Forelimb muscle (tissue), 1 donor: ENCODE results near the gene CBFA2T2. TPM values are rescaled to one million over a fixed set of nuclear protein-coding genes. Genes with fewer than 3 reads are reported as not detected.
"Not testable (repeated sequence)": the region's sequence is repeated elsewhere in the genome, so short reads cannot be mapped to it uniquely, and the experiment has no call there.

ENCODE experiments used
- DNase-seq: peaks from one replicate; pipeline ENCODE4 v3.0.0-alpha.2; 2013; ENCODE audit warnings: low read depth
- polyA plus RNA-seq: library from polyadenylated mRNA; unstranded; fragments of 120-200 nt; gene quantifications from one replicate; pipeline ENCODE4 v1.2.1, GENCODE V29; 2013; ENCODE audit not compliant: insufficient read length

The CBFA2T2 gene
- 17.5 TPM for polyA plus RNA-seq

- DNase-seq = no peak
These were observed at the start of gene CBFA2T2 for GRCh38 chr20:33490023-33490933. Gene CBFA2T2, plus strand, starts transcription at chr20:33490096. Its CDS starts 172 bp downstream, at chr20:33490268.

- not testable (repeated sequence) for DNase-seq
These were observed 49.3 kb upstream of the CBFA2T2 start for GRCh38 chr20:33440562-33440961.

- no peak for DNase-seq
These were observed 48.5 kb upstream of the CBFA2T2 start for GRCh38 chr20:33441142-33441955.

- DNase-seq = no peak
These were observed 47.5 kb upstream of the CBFA2T2 start for GRCh38 chr20:33442136-33443005.

- DNase-seq = no peak
These were observed 46.8 kb upstream of the CBFA2T2 start for GRCh38 chr20:33443006-33443511.

GRCh38 chr20:33443512-33444239, 46.2 kb upstream of the CBFA2T2 start, which contains the start of gene SNTA1:
Gene SNTA1, minus strand, starts transcription at chr20:33443763. Its CDS starts 143 bp downstream, at chr20:33443620.
- DNase-seq = no peak

- no peak for DNase-seq
These were observed 44.9 kb upstream of the CBFA2T2 start for GRCh38 chr20:33444797-33445560.

GRCh38 chr20:33445881-33446625, 43.8 kb upstream of the CBFA2T2 start:
- no peak for DNase-seq

- DNase-seq = no peak
These were observed 39.0 kb upstream of the CBFA2T2 start for GRCh38 chr20:33450867-33451266.

GRCh38 chr20:33456916-33457642, 32.8 kb upstream of the CBFA2T2 start:
- peak; percentile 34 for DNase-seq

- DNase-seq = no peak
These were observed 30.3 kb upstream of the CBFA2T2 start for GRCh38 chr20:33459599-33459998.

GRCh38 chr20:33460711-33461110, 29.2 kb upstream of the CBFA2T2 start:
- DNase-seq = no peak

- DNase-seq = no peak
These were observed 26.4 kb upstream of the CBFA2T2 start for GRCh38 chr20:33463332-33464101.

GRCh38 chr20:33464759-33465158, 25.1 kb upstream of the CBFA2T2 start:
- DNase-seq = not testable (repeated sequence)

- DNase-seq = no peak
These were observed 24.2 kb upstream of the CBFA2T2 start for GRCh38 chr20:33465481-33466302.

GRCh38 chr20:33466303-33466646, 23.6 kb upstream of the CBFA2T2 start:
- no peak for DNase-seq

GRCh38 chr20:33470457-33470856, 19.4 kb upstream of the CBFA2T2 start:
- no peak for DNase-seq
